Lower lobe of right lung (tissue), 2 donors: ENCODE measurements around the gene APOL5. TPM values are rescaled to one million over a fixed set of nuclear protein-coding genes. Genes with fewer than 3 reads are reported as not detected.

Experiments used
- ATAC-seq, 2 donors: fragments of 200-7000 bp; cut with Tn5 transposase; one replicate each; pipeline ENCODE4 v1.9.1; 2020 to 2022; ENCODE audit warnings: mild to moderate bottlenecking in 2 of 2, moderate library complexity in 2 of 2
- DNase-seq: peaks from one replicate; pipeline ENCODE4 v3.0.0-alpha.2; 2020
- H3K27ac ChIP-seq: fragments of 200-600 bp; one replicate; pipeline ENCODE4 v1.8.0; 2022
- H3K27me3 ChIP-seq: fragments of 200-600 bp; one replicate; pipeline ENCODE4 v1.8.0; 2022; ENCODE audit warnings: low read depth
- H3K36me3 ChIP-seq: fragments of 200-600 bp; one replicate; pipeline ENCODE4 v1.8.0; 2022; ENCODE audit warnings: mild to moderate bottlenecking
- H3K4me1 ChIP-seq: fragments of 200-600 bp; one replicate; pipeline ENCODE4 v1.8.0; 2022
- H3K4me3 ChIP-seq: fragments of 200-600 bp; one replicate; pipeline ENCODE4 v1.8.0; 2022; ENCODE audit warnings: mild to moderate bottlenecking
- H3K9me3 ChIP-seq: fragments of 200-600 bp; one replicate; pipeline ENCODE4 v1.8.0; 2022
- CTCF ChIP-seq: fragments of 200-600 bp; IDR thresholded peaks from one replicate; pipeline ENCODE4 v1.8.0; 2022; ENCODE audit warnings: antibody characterized with exemption, mild to moderate bottlenecking
- intact Hi-C: fragments of 100-400 bp; cut with DNase I; formaldehyde crosslinking; loops from one replicate; pipeline ENCODE4 v1.11.0; 2022
- total RNA-seq: library from RNA; stranded (reverse); fragmentation: NEBNext Ultra II Directional; extraction: Animal tissue kit (Norgen Biotek cat#: 25700); gene quantifications from one replicate; pipeline ENCODE4 v1.2.1, GENCODE V29; 2021
- donor health status: DM: no; HTN: yes; CAD: no; lungs with severe emphysema.

The APOL5 gene
- total RNA-seq, 1 donor from 2014 or later: not detected

- H3K4me1 ChIP-seq: no peaks in the 10 kb centered on the region
- intact Hi-C loops: no loop called here
- no peaks in the 10 kb centered on the region for H3K9me3 ChIP-seq
- no peaks in the 10 kb centered on the region for H3K27me3 ChIP-seq
- peaks cover 41% of the 10 kb centered on the region for H3K36me3 ChIP-seq
- H3K4me3 ChIP-seq: no peak overlapping the region
- no peak for TF ChIP-seq CTCF
- no peak overlapping the region for H3K27ac ChIP-seq
- ATAC-seq: no peak
- DNase-seq: no peak
Observed at GRCh38 chr22:35740616-35741015, 22.9 kb downstream of the APOL5 start.

DNA sequence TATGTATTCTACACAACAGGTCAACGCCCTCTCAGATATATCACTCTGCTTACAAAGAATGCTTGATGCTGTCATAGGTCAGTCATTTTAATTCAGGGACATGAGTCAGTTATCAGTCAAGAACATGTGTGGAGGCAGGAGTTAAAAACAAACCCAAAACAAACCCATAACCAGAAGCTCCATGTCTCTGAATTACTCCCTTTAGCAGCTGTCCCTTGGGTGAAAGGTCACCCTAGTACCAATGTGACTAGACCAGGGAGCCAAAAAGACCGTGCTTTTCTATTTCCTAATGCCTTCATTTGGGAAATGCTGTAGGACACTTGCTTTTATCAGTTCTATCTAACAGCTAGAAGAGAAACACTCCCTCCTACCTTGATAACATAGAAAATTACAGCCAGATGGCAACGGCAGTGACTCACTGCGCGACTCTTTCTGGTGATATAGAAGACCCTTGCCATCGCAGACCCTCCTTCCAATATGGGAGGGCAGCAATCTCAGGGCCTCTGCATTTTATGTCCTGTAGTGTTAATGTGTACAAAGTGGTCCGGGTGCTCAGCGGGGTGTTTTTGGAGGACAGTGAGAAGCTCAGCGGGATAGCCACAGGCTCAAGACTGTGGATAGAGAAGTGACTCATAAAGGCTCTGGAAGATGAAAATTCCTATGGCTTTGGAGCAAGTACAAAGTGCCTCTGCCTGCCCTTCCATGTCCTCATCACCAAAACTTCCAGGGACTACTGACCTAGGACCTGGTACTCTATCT, 24.8 kb downstream of the APOL5 start:
- DNase-seq (no peak), ATAC-seq (peak; percentile 9 to 31)
- no peak overlapping the region for H3K4me3 ChIP-seq
- H3K27me3 ChIP-seq: no peaks in the 10 kb centered on the region
- intact Hi-C loops: no loop called here
- H3K27ac ChIP-seq: no peak overlapping the region
- peaks cover 49% of the 10 kb centered on the region for H3K36me3 ChIP-seq
- H3K4me1 ChIP-seq: no peaks in the 10 kb centered on the region
- no peaks in the 10 kb centered on the region for H3K9me3 ChIP-seq
- TF ChIP-seq CTCF: no peak

- no peak for DNase-seq
- no peaks in the 10 kb centered on the region for H3K9me3 ChIP-seq
- no peak overlapping the region for H3K27ac ChIP-seq
- H3K36me3 ChIP-seq: peaks cover 45% of the 10 kb centered on the region
- no peak for TF ChIP-seq CTCF
- no peaks in the 10 kb centered on the region for H3K27me3 ChIP-seq
- intact Hi-C loops: no loop called here
- no peak for ATAC-seq
- no peak overlapping the region for H3K4me3 ChIP-seq
- no peaks in the 10 kb centered on the region for H3K4me1 ChIP-seq
Observed at GRCh38 chr22:35743326-35743860, 25.7 kb downstream of the APOL5 start.

DNA sequence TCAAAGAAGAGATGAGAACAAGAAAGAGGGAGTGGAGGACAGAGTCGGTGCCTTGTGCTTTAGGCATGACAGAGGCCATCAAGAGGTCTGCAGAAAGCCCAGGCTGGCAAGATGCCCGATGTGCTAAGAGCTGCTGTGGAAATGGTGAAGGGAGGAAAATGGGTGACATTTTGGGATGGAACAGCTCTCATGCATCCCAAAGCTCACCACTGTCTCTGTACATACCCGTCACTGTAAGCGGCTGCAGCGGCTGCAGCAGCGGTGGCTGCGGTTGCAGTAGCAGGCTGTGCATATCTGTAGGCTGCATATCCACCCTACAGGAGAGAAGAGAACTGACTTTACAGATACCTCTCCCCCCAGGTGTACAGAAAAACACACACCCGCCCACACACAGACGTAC, 28.6 kb downstream of the APOL5 start:
- H3K36me3 ChIP-seq: peaks cover 31% of the 10 kb centered on the region
- intact Hi-C loops: no loop called here
- no peaks in the 10 kb centered on the region for H3K4me1 ChIP-seq
- DNase-seq (no peak), ATAC-seq (no peak)
- no peaks in the 10 kb centered on the region for H3K9me3 ChIP-seq
- H3K27ac ChIP-seq: no peak overlapping the region
- H3K4me3 ChIP-seq: no peak overlapping the region
- TF ChIP-seq CTCF: no peak
- H3K27me3 ChIP-seq: no peaks in the 10 kb centered on the region

- DNase-seq (no peak), ATAC-seq (no peak)
- no peak overlapping the region for H3K27ac ChIP-seq
- H3K27me3 ChIP-seq: no peaks in the 10 kb centered on the region
- H3K36me3 ChIP-seq: peaks cover 31% of the 10 kb centered on the region
- no peak overlapping the region for H3K4me3 ChIP-seq
- no peak for TF ChIP-seq CTCF
- H3K4me1 ChIP-seq: peaks cover under 1% of the 10 kb centered on the region
- H3K9me3 ChIP-seq: no peaks in the 10 kb centered on the region
- intact Hi-C loops: no loop called here
Observed at GRCh38 chr22:35746946-35747703, 29.5 kb downstream of the APOL5 start.
